ENCODE results near the gene MYCBPAP.

The MYCBPAP gene

GRCh38 chr17:50514388-50514787, 6.1 kb downstream of the MYCBPAP start:
- Histone ChIP-seq H3K27me3 (ENCODE audit: control insufficient read depth, insufficient read depth, low read length) (no peaks in the 10 kb centered on the region), H3K36me3 (ENCODE audit: control insufficient read depth, insufficient read depth, low read length) (no peaks in the 10 kb centered on the region), H3K4me3 (ENCODE audit: low read depth, low read length) (no peak overlapping the region), H3K9me3 (ENCODE audit: control insufficient read depth, insufficient read depth, low read length) (no peaks in the 10 kb centered on the region), H3K9ac (ENCODE audit: low read depth, low read length) (no peak overlapping the region), H3K4me1 (ENCODE audit: control insufficient read depth, insufficient read depth, low read length) (no peaks in the 10 kb centered on the region)

GRCh38 chr17:50514936-50515702, 6.9 kb downstream of the MYCBPAP start:
- Histone ChIP-seq H3K4me3 (ENCODE audit: low read depth, low read length) (no peak overlapping the region), H3K27me3 (ENCODE audit: control insufficient read depth, insufficient read depth, low read length) (no peaks in the 10 kb centered on the region), H3K9me3 (ENCODE audit: control insufficient read depth, insufficient read depth, low read length) (no peaks in the 10 kb centered on the region), H3K9ac (ENCODE audit: low read depth, low read length) (no peak overlapping the region), H3K36me3 (ENCODE audit: control insufficient read depth, insufficient read depth, low read length) (no peaks in the 10 kb centered on the region), H3K4me1 (ENCODE audit: control insufficient read depth, insufficient read depth, low read length) (no peaks in the 10 kb centered on the region)

GRCh38 chr17:50517011-50517410, 8.8 kb downstream of the MYCBPAP start:
- H3K27me3 ChIP-seq (ENCODE audit: control insufficient read depth, insufficient read depth, low read length), result no peaks in the 10 kb centered on the region
- H3K4me1 ChIP-seq (ENCODE audit: control insufficient read depth, insufficient read depth, low read length), result no peaks in the 10 kb centered on the region
- no peaks in the 10 kb centered on the region for H3K9me3 ChIP-seq (ENCODE audit: control insufficient read depth, insufficient read depth, low read length)
- H3K9ac ChIP-seq (ENCODE audit: low read depth, low read length), result no peak overlapping the region
- H3K36me3 ChIP-seq (ENCODE audit: control insufficient read depth, insufficient read depth, low read length), result no peaks in the 10 kb centered on the region
- H3K4me3 ChIP-seq (ENCODE audit: low read depth, low read length), result no peak overlapping the region

- Histone ChIP-seq H3K27me3 (ENCODE audit: control insufficient read depth, insufficient read depth, low read length) (no peaks in the 10 kb centered on the region), H3K9ac (ENCODE audit: low read depth, low read length) (no peak overlapping the region), H3K36me3 (ENCODE audit: control insufficient read depth, insufficient read depth, low read length) (no peaks in the 10 kb centered on the region), H3K4me3 (ENCODE audit: low read depth, low read length) (no peak overlapping the region), H3K4me1 (ENCODE audit: control insufficient read depth, insufficient read depth, low read length) (no peaks in the 10 kb centered on the region), H3K9me3 (ENCODE audit: control insufficient read depth, insufficient read depth, low read length) (no peaks in the 10 kb centered on the region)
Observed at GRCh38 chr17:50517504-50518383, 9.5 kb downstream of the MYCBPAP start.

- no peak overlapping the region for H3K9ac ChIP-seq (ENCODE audit: low read depth, low read length)
- H3K4me3 ChIP-seq (ENCODE audit: low read depth, low read length), result no peak overlapping the region
- H3K27me3 ChIP-seq (ENCODE audit: control insufficient read depth, insufficient read depth, low read length), result no peaks in the 10 kb centered on the region
- no peaks in the 10 kb centered on the region for H3K9me3 ChIP-seq (ENCODE audit: control insufficient read depth, insufficient read depth, low read length)
- no peaks in the 10 kb centered on the region for H3K36me3 ChIP-seq (ENCODE audit: control insufficient read depth, insufficient read depth, low read length)
- H3K4me1 ChIP-seq (ENCODE audit: control insufficient read depth, insufficient read depth, low read length), result no peaks in the 10 kb centered on the region
Observed at GRCh38 chr17:50518384-50519023, 10.3 kb downstream of the MYCBPAP start.

GRCh38 chr17:50519141-50519834, 11.0 kb downstream of the MYCBPAP start:
- Histone ChIP-seq H3K4me3 (ENCODE audit: low read depth, low read length) (no peak overlapping the region), H3K36me3 (ENCODE audit: control insufficient read depth, insufficient read depth, low read length) (no peaks in the 10 kb centered on the region), H3K9me3 (ENCODE audit: control insufficient read depth, insufficient read depth, low read length) (no peaks in the 10 kb centered on the region), H3K4me1 (ENCODE audit: control insufficient read depth, insufficient read depth, low read length) (no peaks in the 10 kb centered on the region), H3K9ac (ENCODE audit: low read depth, low read length) (no peak overlapping the region), H3K27me3 (ENCODE audit: control insufficient read depth, insufficient read depth, low read length) (no peaks in the 10 kb centered on the region)

GRCh38 chr17:50520483-50520882, 12.2 kb downstream of the MYCBPAP start:
- H3K9me3 ChIP-seq (ENCODE audit: control insufficient read depth, insufficient read depth, low read length), result no peaks in the 10 kb centered on the region
- H3K27me3 ChIP-seq (ENCODE audit: control insufficient read depth, insufficient read depth, low read length), result no peaks in the 10 kb centered on the region
- H3K36me3 ChIP-seq (ENCODE audit: control insufficient read depth, insufficient read depth, low read length), result no peaks in the 10 kb centered on the region
- no peak overlapping the region for H3K9ac ChIP-seq (ENCODE audit: low read depth, low read length)
- H3K4me1 ChIP-seq (ENCODE audit: control insufficient read depth, insufficient read depth, low read length), result no peaks in the 10 kb centered on the region
- H3K4me3 ChIP-seq (ENCODE audit: low read depth, low read length), result no peak overlapping the region

- Histone ChIP-seq H3K4me1 (ENCODE audit: control insufficient read depth, insufficient read depth, low read length) (no peaks in the 10 kb centered on the region), H3K36me3 (ENCODE audit: control insufficient read depth, insufficient read depth, low read length) (no peaks in the 10 kb centered on the region), H3K27me3 (ENCODE audit: control insufficient read depth, insufficient read depth, low read length) (no peaks in the 10 kb centered on the region), H3K4me3 (ENCODE audit: low read depth, low read length) (no peak overlapping the region), H3K9me3 (ENCODE audit: control insufficient read depth, insufficient read depth, low read length) (no peaks in the 10 kb centered on the region), H3K9ac (ENCODE audit: low read depth, low read length) (no peak overlapping the region)
Observed at GRCh38 chr17:50521514-50521913, 13.3 kb downstream of the MYCBPAP start.

- Histone ChIP-seq H3K4me3 (ENCODE audit: low read depth, low read length) (no peak overlapping the region), H3K27me3 (ENCODE audit: control insufficient read depth, insufficient read depth, low read length) (no peaks in the 10 kb centered on the region), H3K4me1 (ENCODE audit: control insufficient read depth, insufficient read depth, low read length) (no peaks in the 10 kb centered on the region), H3K9me3 (ENCODE audit: control insufficient read depth, insufficient read depth, low read length) (no peaks in the 10 kb centered on the region), H3K36me3 (ENCODE audit: control insufficient read depth, insufficient read depth, low read length) (no peaks in the 10 kb centered on the region), H3K9ac (ENCODE audit: low read depth, low read length) (no peak overlapping the region)
Observed at GRCh38 chr17:50522766-50523165, 14.5 kb downstream of the MYCBPAP start.

GRCh38 chr17:50523208-50523607, 15.0 kb downstream of the MYCBPAP start:
- H3K4me3 ChIP-seq (ENCODE audit: low read depth, low read length), result no peak overlapping the region
- H3K36me3 ChIP-seq (ENCODE audit: control insufficient read depth, insufficient read depth, low read length), result no peaks in the 10 kb centered on the region
- no peaks in the 10 kb centered on the region for H3K4me1 ChIP-seq (ENCODE audit: control insufficient read depth, insufficient read depth, low read length)
- no peaks in the 10 kb centered on the region for H3K9me3 ChIP-seq (ENCODE audit: control insufficient read depth, insufficient read depth, low read length)
- H3K9ac ChIP-seq (ENCODE audit: low read depth, low read length), result no peak overlapping the region
- no peaks in the 10 kb centered on the region for H3K27me3 ChIP-seq (ENCODE audit: control insufficient read depth, insufficient read depth, low read length)

- H3K27me3 ChIP-seq (ENCODE audit: control insufficient read depth, insufficient read depth, low read length), result peaks cover 6% of the 10 kb centered on the region
- no peaks in the 10 kb centered on the region for H3K36me3 ChIP-seq (ENCODE audit: control insufficient read depth, insufficient read depth, low read length)
- no peaks in the 10 kb centered on the region for H3K9me3 ChIP-seq (ENCODE audit: control insufficient read depth, insufficient read depth, low read length)
- no peaks in the 10 kb centered on the region for H3K4me1 ChIP-seq (ENCODE audit: control insufficient read depth, insufficient read depth, low read length)
- H3K4me3 ChIP-seq (ENCODE audit: low read depth, low read length), result no peak overlapping the region
- no peak overlapping the region for H3K9ac ChIP-seq (ENCODE audit: low read depth, low read length)
Observed at GRCh38 chr17:50524838-50525237, 16.6 kb downstream of the MYCBPAP start.
